HG02759 (cell line): ENCODE data around the gene GLS2.
"Not testable (repeated sequence)": the region's sequence is repeated elsewhere in the genome, so short reads cannot be mapped to it uniquely, and the experiment has no call there.

ENCODE experiments used
- ATAC-seq: cut with Tn5 transposase; IDR thresholded peaks from one replicate; pipeline ENCODE4 v1.9.1; 2021; ENCODE audit warnings: mild to moderate bottlenecking, moderate library complexity; ENCODE audit not compliant: unreplicated experiment

Gene GLS2

DNA sequence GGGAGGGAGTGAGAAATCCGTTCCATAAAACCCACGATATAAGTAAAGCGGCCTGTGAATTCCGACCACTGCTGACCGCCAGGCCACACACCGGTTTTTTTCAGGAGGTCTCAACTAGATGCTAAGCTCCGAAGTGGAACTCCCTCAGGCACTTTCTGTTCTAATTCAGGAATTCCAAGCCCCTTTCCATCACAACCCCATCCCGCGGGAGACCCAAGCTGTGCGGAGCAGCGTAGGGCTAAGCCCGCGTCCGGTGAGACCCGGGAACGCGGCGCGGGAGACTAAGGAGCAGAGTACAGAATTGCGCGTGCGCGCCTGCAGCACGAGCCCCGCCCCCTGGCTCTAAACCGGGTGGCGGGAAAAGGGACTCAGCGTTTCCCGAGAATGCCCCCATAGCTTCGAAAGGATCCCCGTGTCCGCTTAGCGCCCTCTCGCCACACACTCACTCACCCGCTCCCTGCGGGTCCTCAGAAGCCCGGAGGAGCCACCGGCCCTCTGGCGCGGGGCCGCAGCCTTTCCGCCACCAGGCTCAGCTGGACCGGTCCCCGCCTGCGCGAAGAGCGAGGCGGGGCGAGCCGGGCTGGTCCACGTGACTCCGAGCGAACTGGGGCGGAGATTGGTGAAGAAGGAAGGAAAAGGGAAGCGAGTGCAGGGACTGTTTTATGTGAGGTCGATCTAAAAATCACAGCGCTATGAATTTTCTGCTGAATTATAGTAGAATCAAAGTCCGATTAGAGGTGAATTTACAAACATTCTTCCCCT, 38.9 kb downstream of the GLS2 start, which contains the start of gene TIMELESS:
Gene TIMELESS, minus strand, starts transcription at position 567 of the 762 bp plus-strand sequence. CDS start 15,256 bp downstream, outside the sequence.
- ATAC-seq: peak; percentile 96

DNA sequence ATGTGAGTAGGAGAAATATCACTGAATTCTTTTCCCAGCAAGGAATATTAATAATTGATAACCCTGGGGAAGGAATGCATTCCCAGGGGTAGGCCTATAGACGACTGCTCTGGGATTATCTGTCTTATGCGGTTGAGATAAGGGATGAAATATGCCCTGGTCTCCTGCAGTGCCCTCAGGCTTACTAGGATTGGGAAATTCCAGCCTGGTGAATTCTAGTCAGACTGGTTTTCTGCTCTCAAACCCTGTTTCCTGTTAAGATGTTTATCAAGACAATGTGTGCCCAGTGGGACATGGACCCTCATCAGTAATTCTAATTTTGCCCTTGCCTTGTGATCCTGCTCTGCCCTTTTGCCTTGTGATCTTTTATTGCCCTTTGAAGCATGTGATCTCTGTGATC, 44.8 kb downstream of the GLS2 start:
- not testable (repeated sequence) for ATAC-seq

DNA sequence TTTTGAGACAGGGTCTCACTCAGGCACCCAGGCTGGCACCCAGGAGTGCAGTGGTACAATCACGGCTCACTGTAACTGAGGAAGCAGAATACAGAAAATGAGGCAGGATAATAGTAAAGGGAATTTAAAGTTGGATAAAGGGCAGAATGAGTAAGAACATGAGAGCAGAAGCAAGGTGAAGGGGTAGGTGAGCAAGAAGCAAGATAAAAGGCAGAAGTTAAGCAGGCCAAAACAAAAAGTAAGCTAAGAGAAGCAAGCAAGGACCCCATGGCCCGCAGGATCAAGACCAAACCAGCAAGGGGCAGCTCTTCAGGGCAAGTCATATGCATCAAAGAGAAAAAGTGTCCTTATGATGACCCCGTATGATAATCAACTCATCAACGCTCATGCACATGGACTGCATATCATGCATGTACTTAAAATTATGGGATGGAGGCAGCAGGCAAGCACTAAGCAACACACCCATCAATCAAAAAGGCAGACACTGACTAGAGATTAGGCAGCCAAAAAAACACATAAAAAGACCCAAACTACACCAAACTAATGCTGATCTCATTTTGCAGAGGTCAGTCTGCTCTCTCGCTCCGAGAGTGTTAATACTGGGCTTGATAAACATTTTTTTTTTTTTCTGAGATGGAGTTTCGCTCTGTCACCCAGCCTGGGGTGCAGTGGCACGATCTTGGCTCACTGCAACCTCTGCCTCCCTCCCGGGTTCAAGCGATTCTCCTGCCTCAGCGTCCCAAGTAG, 50.4 kb downstream of the GLS2 start:
- ATAC-seq: no peak

DNA sequence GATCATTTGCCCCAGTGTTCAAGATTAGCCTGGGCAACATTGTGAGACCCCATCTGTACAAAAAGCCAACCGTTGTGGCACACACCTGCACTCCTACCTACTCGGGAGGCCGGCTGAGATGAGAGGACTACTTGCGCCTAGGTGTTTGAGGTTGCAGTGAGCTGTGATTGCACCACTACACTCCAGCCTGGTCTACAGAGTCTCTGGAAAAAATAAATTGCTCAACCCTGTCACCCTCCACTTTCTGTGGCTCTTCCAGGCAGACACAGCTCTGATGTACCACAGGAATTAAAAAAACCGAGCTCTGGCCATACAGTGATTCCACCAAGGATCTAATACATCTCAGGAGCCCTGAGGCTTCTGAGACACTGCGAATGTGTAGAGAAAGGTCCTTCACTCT, 53.1 kb downstream of the GLS2 start:
- ATAC-seq: no peak

DNA sequence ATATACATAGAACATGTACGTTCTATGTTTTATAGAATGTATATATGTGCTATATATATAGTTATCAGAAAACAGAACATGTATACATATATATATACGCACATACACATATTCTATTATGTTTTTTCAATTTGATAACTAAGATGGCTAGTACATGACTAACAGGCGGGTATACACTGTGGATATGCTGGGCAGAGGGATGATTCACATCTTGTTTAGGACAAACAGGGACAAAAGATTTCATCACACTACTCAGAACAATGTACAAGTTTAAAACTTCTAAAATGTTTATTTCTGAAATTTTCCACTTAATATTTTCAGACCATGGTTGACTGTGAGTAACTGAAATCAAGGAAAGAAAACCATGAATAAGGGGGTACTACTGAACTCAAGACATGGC, 56.1 kb downstream of the GLS2 start:
- no peak for ATAC-seq

DNA sequence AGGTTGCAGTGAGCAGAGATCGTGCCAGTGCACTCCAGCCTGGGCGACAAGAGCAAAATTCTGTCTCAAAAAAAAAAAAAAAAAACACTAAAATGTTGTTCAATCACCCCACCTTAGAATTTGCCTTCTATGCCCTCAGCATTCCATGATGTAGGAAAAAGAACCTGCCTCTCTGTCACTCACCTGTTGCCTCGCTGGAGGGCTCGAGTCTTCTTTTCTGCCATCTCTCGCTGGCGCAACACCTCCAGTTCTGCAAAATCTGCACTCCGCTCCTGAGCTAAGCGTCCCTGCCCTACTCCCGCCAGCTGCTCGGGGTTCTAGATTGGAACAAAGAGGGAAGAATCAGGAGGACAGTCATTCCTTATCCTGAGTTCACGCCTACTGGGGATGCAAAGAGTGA, 56.7 kb downstream of the GLS2 start:
- ATAC-seq: no peak

DNA sequence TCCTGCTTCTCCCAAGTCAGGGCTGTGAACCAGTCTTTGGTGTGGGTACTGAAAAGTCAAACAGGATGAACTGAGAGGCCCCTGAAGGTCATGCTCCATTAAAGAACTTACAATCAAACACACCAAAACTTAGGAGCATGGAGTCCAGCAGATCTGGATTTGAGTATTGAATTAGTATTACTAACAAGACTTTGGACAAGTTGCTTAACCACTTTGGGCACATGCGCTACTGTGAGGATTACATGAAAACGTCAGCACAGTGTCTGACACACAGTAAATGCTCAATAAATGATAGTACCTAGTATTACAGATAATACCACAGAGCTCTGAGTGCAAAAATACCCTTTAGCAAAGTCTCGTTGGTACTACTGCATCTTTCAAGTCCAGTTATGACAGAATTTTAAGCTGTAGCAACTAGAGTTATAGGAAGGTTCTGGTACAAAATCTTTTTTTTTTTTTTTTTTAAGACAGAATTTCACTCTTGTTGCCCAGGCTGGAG, 62.0 kb downstream of the GLS2 start:
- ATAC-seq: no peak

DNA sequence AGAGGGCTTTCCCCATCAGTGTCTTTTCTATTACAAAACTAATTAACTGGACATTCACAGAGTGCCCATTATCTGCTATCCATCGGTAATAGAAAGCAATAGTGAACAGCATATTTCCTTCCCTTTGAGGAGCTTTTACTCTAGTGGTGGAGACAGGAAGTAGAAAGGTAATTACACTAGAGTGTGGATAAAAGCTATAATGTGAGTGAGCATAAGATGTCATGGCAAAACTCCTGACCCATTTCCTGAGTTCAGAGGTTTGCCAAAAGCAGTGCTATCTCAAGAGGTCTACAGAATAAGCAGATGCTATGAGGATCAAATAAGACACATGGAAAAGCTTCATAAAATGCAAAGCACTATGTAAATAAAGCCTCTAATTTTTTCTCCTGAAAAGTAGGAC, 62.8 kb downstream of the GLS2 start:
- no peak for ATAC-seq
